Breast epithelium (tissue), 3 donors: ENCODE data around the gene FOLR3.

Experiments used
- CTCF ChIP-seq, 3 donors: fragments of 450-650 bp; IDR thresholded peaks; one replicate each; pipeline ENCODE4 v1.5.1; 2016 to 2017; ENCODE audit warnings: antibody characterized with exemption in 3 of 3, mild to moderate bottlenecking in 3 of 3, moderate library complexity in 3 of 3
- POLR2A ChIP-seq: fragments of 450-650 bp; IDR thresholded peaks from one replicate; pipeline ENCODE4 v1.6.1; 2016; ENCODE audit warnings: antibody characterized with exemption, mild to moderate bottlenecking, moderate library complexity

GRCh38 chr11:72179049-72179803, 43.7 kb downstream of the FOLR3 start:
- no peak for TF ChIP-seq CTCF (IDR thresholded peaks at IDR 0.05)
- TF ChIP-seq POLR2A = no peak
